GM20000 (cell line): ENCODE data around the gene HEATR9.

Source experiments
- DNase-seq: peaks from one replicate; pipeline ENCODE4 v3.0.0; 2012; ENCODE audit warnings: low spot score
- CTCF ChIP-seq: IDR thresholded peaks from 2 replicates; pipeline ENCODE4 v1.5.1; 2012; ENCODE audit warnings: mild to moderate bottlenecking, control low read depth; ENCODE audit errors: extremely low read depth, missing control alignments

HEATR9 gene

GRCh38 chr17:35843698-35844097 lies 25.0 kb downstream of the HEATR9 start:
- TF ChIP-seq CTCF, result no peak
- DNase-seq, result no peak

- no peak for DNase-seq
- TF ChIP-seq CTCF, result no peak
Measured at GRCh38 chr17:35842239-35842638, 26.5 kb downstream of the HEATR9 start.

- DNase-seq, result no peak
- TF ChIP-seq CTCF, result no peak
Measured at GRCh38 chr17:35841505-35841904, 27.2 kb downstream of the HEATR9 start.

- DNase-seq, result no peak
- no peak for TF ChIP-seq CTCF
Measured at GRCh38 chr17:35841101-35841500, 27.6 kb downstream of the HEATR9 start.

- no peak for DNase-seq
Measured at GRCh38 chr17:35825206-35825605, 43.5 kb downstream of the HEATR9 start.

GRCh38 chr17:35821308-35821707 lies 47.4 kb downstream of the HEATR9 start:
- no peak for DNase-seq
- no peak for TF ChIP-seq CTCF

More at GRCh38 chr17:35825206-35825605, 43.5 kb downstream of the HEATR9 start:
- no peak for TF ChIP-seq CTCF

- no peak for TF ChIP-seq CTCF
Measured at GRCh38 chr17:35819455-35819854, 49.2 kb downstream of the HEATR9 start.

More at GRCh38 chr17:35819455-35819854, 49.2 kb downstream of the HEATR9 start:
- no peak for DNase-seq
